HG03457 (cell line): ENCODE data around the gene FIGNL2.

ENCODE experiments used
- ATAC-seq: cut with Tn5 transposase; IDR thresholded peaks from one replicate; pipeline ENCODE4 v1.9.1; 2021; ENCODE audit warnings: moderate number of reproducible peaks; ENCODE audit not compliant: unreplicated experiment

Gene FIGNL2

DNA sequence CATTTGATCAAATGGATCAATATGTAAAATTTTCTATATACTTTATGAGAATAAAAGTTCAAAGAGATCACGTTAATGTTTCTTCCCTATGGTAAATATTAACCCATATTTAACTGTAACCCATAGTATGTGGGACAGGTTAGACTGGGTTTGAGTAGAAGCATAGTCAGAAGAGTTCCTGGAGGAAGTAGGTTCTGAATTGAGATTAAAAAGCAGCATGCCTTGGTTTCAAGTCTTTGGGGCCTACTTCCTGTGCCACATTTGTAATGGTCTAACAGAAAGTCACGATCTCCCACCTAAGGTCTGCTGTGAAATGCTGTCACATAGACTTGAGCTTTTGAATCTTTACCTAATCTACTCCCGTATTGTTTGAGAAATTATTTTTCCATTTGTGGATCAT, 63.8 kb downstream of the FIGNL2 start:
- no peak for ATAC-seq

DNA sequence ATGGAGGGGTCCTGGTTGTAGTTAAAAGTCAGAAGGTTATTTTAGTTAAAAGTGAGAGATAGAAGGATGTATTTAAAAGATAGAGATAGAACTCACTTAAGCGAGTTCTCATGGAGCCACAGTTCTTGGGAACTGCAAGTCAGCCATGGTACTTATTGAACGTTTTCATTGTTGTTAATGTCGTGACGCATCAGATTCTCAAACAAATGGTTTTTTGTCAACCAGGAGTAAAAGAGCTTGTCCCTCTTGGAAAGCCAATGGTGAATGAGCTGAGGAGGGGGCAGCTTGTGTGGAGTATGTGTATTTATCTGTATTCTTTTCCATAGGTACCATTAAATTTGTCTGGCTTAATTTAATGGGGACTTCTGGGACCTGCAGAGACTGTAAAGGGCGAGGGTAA, 68.6 kb downstream of the FIGNL2 start:
- ATAC-seq, result no peak

- no peak for ATAC-seq
Measured at GRCh38 chr12:51777973-51778372, 70.5 kb downstream of the FIGNL2 start.

DNA sequence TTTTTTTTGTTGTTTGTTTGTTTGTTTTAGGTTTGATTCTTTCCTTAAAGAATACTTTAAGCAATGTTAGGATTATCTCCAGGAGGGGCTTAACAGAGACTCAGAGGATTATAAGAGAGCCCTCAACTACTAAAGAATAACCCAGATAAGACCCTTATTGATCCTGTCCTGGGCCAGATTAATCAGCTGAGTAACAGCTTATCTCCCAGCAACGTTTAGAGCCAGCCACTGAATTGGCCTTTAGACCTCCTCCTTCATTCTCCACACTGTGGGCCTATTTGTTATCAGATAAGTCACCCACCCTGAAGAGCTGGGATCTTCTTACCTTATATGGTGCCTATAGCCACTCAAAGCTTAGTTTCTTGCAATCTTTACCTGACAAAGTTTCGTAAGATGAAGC, 71.1 kb downstream of the FIGNL2 start:
- no peak for ATAC-seq

GRCh38 chr12:51774933-51775332, 73.6 kb downstream of the FIGNL2 start:
- no peak for ATAC-seq

DNA sequence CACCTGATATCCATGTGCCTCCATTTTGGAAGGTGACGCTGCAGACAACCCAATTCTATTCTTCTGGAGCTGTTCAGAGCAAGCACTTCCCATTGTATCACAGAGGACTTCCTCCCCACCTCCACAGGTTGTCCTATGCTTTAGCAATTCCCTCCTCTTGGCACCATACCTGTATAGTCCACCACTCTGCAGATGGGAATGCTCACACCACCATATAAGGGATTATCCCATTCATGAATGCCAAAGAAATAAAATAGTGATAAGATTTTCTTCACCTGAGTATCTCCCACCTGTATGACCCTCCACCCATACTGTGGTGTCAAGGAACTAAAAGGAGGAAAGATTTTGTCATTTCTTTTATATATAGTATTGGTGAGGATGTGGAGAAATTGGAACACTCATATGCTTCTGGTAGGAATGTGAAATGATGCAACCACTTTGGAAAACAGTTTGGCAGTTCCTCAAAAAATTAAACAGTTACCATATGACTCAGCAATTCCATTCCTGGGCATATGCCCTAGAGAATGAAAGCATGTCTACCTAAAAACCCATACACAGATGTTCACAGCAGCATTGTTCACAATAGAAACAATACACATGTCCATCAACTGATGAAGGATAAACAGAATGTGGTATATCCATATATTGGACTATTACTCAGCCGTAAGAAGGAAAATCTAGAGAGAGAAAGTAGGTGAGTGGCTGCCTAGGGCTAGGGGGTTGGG, 75.2 kb downstream of the FIGNL2 start:
- ATAC-seq, result no peak

- ATAC-seq, result no peak
Measured at GRCh38 chr12:51771008-51771407, 77.5 kb downstream of the FIGNL2 start.
